Mucosa of gallbladder (tissue), 1 donor: ENCODE results near the gene C9orf78. TPM values are rescaled to one million over a fixed set of nuclear protein-coding genes. Genes with fewer than 3 reads are reported as not detected.

ENCODE experiments used
- DNase-seq: peaks from one replicate; pipeline ENCODE4 v3.0.0-alpha.2; 2020; ENCODE audit warnings: low spot score
- total RNA-seq: library from RNA; stranded (reverse); gene quantifications from one replicate; pipeline ENCODE4 v1.2.1, GENCODE V29; 2021
- donor health status: DM: no; HTN: no; CAD: no.

Gene C9orf78
- total RNA-seq, 1 donor from 2014 or later: 53.6 TPM

GRCh38 chr9:129868023-129868871 is 33.2 kb upstream of the C9orf78 start:
- no peak for DNase-seq

GRCh38 chr9:129867136-129868022 is 32.3 kb upstream of the C9orf78 start:
- no peak for DNase-seq

GRCh38 chr9:129866394-129867135 is 31.5 kb upstream of the C9orf78 start:
- no peak for DNase-seq

GRCh38 chr9:129865668-129866320 is 30.7 kb upstream of the C9orf78 start:
- no peak for DNase-seq

GRCh38 chr9:129864991-129865647 is 30.0 kb upstream of the C9orf78 start:
- DNase-seq: no peak

- no peak for DNase-seq
These were observed 28.1 kb upstream of the C9orf78 start for GRCh38 chr9:129863059-129863690.

DNA sequence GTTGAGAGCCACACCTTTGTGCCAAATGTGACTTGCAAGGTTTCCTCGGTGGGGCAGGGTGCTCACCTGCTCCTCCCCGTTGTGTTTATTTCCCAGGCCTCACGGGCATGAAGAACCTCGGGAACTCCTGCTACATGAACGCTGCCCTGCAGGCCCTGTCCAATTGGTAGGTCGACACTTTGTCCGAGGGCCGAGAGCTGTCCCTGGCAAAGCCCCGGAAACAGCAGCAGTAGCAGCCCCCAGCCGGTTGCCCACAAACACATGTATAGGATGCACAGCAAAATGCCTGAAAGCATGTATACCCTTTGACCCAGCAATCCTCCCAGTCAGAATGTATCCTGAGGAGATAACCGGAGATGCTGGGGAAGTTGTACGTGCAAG is 26.4 kb upstream of the C9orf78 start:
- no peak for DNase-seq

DNA sequence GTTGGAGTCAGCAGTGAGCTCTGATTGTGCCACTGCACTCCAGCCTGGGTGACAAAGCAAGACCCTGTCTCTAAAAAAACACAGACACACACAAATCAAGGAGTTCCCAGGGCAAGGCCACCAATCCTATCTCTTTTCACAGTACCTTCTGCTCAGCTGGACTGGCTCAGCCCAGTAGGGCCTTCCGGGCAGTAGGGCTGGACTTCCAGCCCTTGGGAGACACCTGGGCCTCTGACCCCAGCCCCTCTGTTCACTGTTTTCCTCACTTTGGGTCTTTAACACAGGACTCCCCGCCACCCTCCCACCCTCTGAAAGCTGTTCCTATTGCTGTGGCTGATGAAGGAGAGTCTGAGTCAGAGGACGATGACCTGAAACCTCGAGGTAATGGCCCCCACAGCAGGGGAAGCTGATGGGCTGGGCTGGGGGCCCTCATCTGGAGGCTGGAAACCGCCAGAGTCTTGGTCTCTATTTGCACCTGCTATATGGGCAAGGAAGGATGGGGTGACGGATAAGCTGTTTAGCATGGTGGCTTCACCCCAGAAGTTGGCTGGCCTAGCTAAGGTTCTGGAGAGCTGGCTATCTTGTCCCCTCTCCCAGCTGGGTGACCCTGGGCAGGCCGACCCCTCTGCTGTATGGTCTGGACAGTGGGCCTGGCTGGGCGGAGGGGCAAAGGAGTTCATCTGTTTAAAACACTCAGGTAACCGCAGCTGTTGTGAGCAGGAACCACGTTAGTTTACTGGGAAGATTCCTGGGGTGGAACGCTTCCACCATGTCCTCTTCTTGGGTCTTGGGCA is 25.8 kb upstream of the C9orf78 start:
- no peak for DNase-seq

DNA sequence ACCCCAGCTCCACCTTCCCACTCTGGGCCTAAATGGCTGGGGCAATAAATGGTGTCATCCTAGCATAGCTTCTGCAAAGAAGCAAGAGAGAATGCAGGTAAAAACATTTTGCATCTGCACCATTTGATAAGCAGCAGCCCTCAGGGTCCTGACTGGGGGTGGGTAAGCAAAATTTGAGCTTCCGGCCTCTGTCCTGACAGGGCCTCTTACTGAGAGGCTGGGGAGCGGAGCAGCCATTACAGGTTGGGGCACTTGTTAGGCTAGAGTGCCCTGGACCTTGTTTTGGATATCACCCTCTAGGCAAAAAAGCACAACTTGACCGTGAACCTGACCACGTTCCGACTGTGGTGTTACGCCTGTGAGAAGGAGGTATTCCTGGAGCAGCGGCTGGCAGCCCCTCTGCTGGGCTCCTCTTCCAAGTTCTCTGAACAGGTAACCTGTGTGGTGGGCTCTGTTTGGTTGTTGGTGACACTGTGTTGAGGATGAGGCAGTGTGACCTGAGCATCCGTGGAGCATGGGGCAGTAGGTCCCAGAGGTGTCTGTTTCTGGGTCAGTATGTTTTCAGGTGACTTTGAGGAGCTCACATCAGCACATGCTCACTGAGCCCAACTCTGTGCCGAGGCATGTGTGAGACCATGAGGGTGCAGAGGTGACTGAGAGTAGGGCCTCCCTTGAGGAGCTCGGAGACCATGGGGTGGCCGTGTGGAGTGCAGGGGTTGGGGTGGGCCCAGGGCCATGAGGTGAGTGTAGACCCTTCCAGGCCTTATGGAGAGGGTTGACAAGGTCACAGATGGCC is 23.3 kb upstream of the C9orf78 start:
- DNase-seq: no peak

GRCh38 chr9:129857207-129857606 is 22.1 kb upstream of the C9orf78 start:
- no peak for DNase-seq

DNA sequence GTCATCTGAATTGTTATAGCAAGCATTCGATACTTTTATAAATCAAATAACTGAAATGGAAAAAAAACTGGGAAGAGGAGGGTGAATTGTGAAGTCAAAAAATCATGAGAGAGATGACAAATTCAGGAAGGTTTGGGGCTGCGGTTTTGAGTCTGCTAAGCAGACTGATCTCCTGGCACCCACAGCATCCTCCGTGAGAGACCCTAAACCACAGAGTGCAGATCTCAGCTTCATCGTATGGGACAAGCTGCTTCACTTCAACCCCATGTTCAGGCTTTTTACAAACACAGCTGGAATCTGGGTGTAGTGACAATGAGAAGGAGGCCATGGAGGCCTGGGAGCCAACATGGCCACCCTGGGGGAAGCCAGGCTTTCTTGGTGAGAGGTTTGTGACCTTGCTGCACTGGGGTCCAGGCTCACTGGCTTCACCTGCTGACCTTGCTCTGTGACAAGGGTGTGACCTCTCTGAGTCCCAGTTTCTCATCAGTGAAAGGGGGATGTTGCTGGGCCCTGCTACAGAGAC is 19.6 kb upstream of the C9orf78 start:
- DNase-seq: no peak

DNA sequence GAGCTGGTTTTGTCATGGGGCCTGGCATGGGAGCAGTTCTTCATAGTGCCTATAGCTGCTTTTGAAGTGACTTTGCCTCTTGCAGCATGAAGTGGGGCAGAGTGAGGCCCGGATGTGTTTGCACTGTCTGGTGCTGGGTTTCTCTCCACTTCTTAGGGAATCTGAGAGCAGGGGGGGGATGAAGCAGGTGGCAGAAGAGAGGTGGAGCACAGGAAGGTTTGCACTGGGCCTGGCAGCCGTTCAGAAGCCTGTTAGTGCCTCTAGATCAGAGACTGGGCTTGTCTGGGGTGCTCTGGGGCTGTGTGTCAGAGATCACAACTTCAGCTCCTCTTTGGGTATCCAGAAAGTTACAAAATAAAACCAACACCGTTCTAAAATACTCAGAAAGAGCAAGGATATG is 18.5 kb upstream of the C9orf78 start:
- no peak for DNase-seq

GRCh38 chr9:129852579-129852978 is 17.5 kb upstream of the C9orf78 start:
- DNase-seq: no peak

- no peak for DNase-seq
These were observed 16.7 kb upstream of the C9orf78 start for GRCh38 chr9:129851821-129852220.

GRCh38 chr9:129850821-129851550 is 15.9 kb upstream of the C9orf78 start:
- no peak for DNase-seq

- DNase-seq: no peak
These were observed 14.8 kb upstream of the C9orf78 start for GRCh38 chr9:129849901-129850300.

DNA sequence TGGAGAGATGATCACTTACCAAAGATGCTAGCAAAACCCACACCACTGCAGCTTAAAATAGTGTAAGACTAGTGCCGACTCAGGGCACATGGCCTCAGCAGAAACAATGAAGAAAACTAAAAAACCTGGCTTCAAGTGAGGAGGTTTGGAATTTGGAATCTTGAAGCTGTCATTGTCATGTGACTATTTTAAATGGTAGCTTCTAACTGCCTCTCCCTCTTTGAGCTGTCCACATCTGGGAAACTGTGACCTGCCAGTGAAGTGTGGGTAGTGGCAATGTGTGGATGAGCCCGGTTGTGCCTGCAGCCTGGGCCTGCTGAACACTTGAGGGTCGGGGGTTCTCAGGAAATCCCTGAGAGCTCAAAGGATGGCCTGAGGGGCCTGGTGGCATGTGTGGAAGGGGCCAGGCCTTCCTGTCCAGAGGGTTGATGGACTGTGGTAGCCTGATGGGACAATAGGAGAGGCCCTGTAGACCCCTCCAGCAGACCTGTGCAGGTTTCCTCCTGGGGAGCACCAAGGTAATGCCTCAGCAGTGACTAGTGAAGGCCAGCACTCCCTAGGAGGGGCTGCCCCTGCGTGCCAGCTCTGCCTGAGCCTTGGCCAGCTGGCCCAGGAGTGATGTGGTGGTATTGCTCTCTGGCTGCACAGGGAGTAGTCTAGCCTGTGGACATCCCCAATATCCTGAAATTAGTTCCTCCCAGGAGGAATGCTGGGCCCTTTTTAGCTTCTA is 13.8 kb upstream of the C9orf78 start:
- DNase-seq: no peak
